GM19025 (cell line): ENCODE results near the gene USP11.
"Not testable (repeated sequence)": the region's sequence is repeated elsewhere in the genome, so short reads cannot be mapped to it uniquely, and the experiment has no call there.

Experiments used
- ATAC-seq: cut with Tn5 transposase; IDR thresholded peaks from one replicate; pipeline ENCODE4 v1.9.1; 2021; ENCODE audit warnings: mild to moderate bottlenecking, low read depth, moderate library complexity; ENCODE audit not compliant: unreplicated experiment

USP11 gene

DNA sequence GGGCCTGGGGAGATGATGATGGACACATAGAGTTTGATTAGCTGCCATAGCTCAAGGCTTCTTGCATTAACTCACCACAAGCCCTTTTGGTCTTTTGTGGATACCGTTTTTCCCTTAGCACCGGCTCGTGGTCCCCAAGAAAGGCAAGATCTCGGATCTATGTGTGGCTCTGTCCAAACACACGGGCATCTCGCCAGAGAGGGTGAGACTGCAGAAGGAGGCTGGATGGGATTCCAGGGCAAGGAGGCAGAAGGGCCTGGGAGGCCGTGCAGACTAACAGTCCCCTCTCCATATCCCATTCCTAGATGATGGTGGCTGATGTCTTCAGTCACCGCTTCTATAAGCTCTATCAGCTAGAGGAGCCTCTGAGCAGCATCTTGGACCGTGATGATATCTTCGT lies 9.5 kb downstream of the USP11 start:
- no peak for ATAC-seq

DNA sequence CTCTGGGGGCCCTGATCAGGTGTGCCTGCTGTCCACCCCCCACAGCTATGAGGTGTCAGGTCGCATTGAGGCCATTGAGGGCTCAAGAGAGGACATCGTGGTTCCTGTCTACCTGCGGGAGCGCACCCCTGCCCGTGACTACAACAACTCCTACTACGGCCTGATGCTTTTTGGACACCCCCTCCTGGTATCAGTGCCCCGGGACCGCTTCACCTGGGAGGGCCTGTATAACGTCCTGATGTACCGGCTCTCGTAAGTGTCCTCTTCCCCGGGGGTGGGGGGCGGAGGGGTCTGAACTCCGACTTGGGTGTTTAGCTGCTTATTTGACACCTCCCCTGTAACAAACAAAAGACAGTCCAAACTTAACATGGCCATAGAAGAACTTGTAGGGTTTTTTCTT lies 10.5 kb downstream of the USP11 start:
- no peak for ATAC-seq

DNA sequence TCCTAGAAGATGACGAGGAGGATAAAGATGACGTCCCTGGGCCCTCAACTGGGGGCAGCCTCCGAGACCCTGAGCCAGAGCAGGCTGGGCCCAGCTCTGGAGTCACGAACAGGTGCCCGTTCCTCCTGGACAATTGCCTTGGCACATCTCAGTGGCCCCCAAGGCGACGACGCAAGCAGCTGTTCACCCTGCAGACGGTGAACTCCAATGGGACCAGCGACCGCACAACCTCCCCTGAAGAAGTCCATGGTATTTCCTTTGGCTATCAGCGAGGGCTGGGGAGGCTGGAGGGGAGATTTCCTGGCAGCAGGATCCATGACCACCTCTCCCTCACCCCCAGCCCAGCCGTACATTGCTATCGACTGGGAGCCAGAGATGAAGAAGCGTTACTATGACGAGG lies 11.9 kb downstream of the USP11 start:
- no peak for ATAC-seq

DNA sequence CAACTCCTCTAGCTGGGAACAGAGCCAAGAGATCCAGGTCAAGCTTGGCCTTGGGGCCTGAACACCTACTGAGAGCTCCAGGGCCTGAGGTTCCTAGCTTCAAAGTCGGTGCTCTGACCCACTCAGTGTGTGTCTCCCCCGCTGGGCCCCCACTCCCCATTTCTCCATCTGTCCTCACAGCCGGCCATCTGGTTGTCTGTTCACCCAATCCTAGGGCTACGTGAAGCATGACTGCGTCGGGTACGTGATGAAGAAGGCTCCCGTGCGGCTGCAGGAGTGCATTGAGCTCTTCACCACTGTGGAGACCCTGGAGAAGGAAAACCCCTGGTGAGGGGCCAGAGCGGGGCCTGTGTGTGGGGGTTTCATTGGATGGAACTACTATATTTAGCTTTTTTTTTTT lies 12.3 kb downstream of the USP11 start:
- no peak for ATAC-seq

DNA sequence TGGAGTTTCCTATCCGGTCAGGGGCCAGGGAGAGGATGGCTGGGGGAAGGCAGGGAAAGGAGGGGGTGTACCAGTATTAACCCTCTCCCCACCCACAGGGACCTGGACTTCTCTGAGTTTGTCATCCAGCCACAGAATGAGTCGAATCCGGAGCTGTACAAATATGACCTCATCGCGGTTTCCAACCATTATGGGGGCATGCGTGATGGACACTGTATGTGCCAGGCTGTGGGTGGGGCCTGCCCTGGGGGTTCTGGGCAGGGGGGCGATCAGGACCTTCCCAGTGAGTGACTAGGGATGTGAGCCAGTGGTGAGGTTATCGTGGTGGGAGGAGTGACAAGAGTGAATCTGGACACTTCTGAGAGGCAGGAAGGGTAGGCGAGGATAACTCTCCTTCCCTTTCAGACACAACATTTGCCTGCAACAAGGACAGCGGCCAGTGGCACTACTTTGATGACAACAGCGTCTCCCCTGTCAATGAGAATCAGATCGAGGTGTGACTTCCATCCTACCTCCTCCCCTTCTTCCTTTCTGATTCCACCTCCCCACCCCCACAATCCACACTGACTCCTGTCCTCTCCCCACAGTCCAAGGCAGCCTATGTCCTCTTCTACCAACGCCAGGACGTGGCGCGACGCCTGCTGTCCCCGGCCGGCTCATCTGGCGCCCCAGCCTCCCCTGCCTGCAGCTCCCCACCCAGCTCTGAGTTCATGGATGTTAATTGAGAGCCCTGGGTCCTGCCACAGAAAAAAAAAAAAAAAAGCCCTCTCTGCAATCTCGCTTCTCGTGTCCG lies 14.6 kb downstream of the USP11 start:
- no peak for ATAC-seq

DNA sequence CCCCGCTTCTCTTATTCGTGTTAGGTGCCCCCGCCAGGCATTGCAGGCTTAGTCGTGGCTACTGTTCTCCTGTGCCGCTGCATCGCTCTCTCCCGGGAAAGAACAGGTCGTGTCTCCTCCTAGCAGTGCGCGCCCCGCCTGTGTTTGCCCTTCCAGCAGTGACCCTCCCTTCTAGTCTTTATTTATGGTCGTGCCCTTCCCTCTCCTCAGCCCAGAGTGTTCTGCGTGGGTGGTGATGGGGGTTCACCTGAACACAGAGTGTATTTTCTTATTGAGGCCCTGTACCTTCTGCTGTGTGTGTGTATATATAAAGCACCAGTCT lies 15.2 kb downstream of the USP11 start:
- ATAC-seq = no peak

DNA sequence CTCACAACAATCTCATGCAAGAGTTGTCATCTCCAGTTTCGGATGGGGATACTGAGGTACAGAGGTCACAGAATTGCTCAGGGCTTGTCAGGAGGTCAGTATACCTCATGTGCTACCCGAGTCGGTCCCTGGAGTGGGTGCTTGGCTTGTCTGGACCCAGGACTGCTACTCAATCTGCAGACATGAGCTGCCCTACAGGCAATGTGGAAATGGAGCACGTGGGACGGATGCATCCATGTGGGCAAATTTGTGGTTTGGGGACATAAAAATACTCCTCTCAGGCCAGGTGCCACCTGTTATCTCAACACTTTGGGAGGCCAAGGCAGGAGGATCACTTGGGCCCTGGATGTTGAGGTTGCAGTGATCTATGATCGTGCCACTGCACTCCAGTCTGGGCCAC lies 15.8 kb downstream of the USP11 start:
- no peak for ATAC-seq

DNA sequence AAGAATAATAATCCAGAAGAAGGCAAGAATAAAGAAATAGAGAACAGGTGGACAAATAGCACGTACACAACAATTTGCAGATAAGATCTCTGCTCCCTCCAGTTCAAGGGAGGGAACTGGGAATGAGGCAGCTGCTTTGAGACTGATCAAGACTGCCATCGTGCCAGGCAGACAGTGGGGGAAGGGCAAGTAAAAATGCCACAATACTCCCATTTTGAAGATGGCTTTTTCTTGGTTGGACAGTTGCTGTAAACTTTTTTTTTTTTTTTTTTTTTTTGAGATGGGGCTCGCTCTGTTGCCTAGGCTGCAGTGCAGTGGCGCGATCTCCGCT lies 17.2 kb downstream of the USP11 start:
- no peak for ATAC-seq

DNA sequence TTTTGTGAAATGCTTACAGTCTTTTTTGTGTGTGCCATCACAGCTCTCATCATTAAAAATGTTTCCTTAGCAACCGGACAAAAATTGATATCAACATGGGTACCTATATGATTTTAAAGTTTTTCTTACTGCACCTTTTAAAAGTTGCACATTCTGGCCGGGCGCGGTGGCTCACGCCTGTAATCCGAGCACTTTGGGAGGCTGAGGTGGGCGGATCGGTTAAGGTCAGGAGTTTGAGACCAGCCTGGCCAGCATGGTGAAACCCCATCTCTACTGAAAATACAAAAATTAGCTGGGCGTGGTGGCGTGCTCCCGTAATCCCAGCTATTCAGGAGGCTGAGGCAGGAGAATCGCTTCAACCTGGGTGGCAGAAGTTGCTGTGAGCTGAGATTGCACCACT lies 24.8 kb downstream of the USP11 start:
- ATAC-seq = not testable (repeated sequence)

DNA sequence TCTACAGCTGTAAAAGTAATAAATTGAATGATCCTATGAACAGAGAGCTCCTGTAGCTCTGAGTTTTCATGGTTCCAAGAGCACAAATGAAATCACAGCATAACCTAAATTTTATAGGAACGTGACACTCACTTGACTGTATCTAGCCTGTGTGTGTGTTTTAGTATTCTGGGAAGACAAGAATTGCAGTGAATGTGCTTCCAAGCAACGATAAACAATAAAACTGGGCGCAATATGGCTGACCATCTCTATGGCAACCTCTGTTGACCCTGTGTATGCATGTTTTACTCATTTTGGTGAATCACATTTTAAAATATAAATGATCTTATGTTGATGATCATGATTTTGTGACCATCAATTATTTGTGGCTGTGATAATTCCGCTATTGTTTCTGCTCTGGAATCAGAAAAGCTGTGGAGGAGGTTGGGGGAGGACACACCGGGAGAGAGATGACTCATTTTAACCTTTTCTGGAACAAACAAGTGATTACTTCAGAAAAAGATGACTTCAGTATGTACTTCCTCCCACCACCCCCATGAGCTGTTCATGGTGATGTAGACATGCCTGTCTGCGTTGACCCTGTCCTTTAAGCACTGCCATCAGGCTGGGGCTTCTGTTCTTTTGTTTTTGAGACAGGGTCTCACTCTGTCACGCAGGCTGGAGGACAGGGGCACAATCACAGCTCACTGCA lies 31.8 kb downstream of the USP11 start:
- no peak for ATAC-seq

DNA sequence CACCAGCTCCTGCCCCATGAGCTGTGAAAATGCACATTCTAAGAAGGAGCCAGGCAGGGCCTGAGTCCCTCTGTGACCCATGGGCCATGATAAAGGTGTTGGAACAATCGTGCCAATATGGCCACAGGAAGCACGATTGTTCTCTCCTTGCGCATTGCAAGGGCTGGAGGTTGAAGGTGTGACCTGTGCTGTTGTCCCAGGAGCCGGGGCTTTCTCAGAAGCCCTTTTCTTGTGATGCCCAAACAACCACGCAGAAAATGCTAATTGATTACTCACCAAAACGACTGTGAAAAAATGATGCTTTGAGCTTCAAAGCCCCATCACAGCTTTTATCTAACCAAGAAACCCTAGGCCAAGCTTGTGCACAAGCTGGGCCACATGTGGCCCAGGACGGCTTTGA lies 33.8 kb downstream of the USP11 start:
- ATAC-seq = no peak

DNA sequence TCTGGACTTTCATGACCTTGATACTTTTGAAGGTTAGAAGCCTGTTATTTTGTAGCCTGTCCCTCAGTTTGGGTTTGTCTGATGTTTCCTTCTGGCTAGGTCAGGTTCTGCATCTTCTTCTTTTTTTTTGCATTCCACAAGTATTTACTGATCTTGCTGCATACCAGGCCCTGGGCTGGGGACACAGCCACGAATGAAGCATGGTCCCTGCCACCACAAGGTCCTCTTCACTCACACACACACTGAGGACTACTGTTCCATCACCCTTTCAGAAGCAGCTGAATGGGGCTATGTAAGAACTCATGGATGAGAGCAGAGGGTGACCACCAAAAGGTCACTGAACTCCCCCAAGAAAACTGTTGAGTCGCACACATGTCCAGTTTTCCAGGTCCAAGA lies 39.2 kb downstream of the USP11 start:
- no peak for ATAC-seq

DNA sequence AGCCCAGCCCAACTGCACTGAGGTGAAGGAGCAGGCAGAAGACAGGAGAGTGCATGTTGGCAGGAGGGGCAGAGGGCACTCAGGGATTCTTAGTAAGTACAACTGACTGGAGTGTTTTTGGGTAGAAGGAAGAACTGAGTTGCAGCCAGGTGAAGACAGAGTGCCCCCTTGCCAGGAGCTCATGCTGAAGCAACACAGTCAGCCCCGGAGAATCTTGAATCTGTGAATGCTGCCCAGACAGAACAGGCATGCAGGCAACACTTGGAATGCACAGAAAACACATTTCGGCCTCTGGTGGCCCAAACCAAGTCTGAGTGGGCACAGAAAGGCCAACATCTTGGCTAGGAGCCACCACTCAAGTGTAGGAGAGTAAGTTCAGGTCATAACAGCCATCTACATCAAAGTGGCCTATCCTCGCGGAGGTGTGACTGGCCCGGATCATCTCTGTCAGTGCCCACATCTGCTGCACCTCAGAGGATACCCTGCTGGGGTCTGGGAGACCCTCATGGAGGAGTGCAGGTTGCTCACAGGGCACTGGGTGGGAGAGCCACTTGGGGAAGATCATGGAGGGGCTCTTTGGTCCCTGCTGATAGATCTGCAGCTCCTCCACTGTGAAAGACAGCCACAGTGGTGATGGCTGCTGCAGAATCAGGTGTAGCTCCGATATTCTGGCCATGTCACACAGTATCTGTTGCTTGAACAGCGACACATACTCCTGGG lies 40.4 kb downstream of the USP11 start:
- ATAC-seq = no peak

DNA sequence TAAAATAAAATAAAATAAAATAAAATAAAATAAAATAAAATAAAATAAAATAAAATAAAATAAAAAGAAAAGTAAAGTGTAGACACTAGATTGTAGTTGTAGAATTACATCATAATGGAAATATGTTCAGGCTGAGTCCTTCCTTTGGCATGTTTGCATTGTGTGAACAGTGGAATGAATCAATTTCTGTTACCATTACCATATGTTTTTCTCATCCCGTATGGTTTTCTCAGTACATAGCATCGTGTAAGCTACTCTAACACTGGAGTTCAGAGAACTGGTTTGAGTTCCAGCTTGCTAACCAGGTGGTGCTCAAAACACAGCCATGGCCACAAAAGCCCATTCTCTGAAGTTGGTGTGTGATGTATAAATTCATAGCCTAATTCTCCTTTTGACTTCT lies 45.9 kb downstream of the USP11 start:
- ATAC-seq = no peak

DNA sequence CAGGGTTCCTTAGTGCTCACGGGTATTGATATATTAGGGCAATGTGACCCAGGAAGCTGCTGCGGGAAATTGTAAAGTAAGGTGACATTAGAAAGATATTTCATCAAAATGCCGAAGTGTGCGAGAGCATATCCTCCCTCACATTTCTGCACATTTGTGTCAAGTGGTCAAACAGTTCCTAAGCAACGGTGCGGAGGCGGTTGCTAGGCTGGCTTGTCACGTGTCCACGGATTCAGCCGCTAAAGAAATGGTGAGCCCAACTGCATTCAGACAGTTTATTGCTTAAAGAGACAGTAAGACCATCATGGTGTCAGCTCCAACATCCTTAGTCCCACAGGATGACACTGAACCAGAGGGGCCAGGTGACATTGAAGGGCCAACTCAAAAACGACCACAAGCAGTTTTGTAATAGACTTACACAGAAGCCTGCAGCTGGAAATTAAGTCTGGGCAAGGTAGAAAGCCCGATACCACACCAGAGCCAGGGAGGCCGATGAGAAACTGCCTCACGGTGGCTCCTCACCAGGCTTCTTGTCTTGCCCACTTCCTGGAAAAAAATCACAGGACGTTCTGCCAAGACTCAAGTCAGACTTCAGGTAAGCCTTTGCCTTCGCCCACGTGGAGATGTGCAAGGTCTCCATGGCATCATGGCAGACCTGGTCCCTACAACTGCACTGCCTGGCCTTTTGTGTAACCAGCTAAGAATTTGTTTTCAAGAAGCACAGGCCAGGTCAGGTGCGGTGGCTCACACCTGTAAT lies 50.4 kb downstream of the USP11 start:
- no peak for ATAC-seq

DNA sequence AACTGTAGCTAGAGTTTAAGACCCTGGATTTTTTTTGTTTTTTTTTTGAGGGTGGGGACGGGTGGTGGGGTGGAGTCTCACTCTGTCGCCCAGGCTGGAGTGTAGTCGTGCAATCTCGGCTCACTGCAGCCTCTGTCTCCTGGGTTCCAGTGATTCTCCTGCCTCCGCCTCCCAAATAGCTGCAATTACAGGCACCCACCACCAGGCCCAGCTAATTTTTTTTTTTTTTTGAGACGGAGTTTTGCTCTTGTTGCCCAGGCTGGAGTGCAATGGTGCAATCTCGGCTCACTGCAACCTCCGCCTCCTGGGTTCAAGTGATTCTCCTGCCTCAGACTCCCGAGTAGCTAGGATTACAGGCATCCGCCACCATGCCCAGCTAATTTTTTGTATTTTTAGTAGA lies 51.8 kb downstream of the USP11 start:
- not testable (repeated sequence) for ATAC-seq

DNA sequence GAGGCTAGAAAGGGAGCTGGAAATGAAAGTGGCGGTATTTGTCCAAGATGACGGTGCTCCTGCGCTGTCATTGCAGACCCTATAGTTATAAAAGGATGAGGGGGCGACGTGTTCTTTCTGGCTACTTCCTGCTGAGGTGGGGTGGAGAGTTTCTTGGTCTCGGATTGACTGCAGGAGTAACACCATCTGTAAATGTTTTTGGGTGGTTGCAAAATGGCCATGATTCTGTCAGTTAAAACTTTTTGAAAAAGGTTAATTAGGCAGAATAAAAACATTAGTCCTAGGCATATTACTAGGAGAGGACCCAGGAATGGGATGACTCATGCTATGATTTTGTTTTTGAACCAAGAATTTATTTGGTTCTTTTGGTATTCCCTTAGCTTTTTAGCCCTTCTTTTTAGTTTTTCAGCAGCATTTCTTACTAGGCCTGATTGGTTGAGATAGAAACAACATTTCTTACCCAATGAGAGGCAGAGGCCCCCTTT lies 53.1 kb downstream of the USP11 start:
- no peak for ATAC-seq

DNA sequence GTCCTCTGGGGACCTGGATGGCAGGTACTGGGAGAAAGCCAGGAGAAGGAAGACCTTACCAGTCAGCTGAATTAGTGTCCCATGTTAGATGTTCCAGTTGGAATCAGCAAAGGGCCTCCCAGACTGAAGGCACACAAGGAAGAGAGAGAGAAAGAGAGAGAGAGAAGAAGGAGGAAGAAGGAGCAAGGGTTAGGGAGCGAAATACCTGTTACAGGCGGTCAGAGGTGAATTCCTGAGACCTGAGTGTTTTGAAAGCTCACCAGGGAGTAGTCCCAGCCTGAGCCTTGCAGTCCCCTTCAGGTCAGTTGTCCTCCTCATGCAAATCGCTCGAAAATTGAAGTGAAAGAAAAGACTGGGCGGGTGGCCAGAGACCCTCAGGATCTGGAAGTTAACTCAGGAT lies 60.3 kb downstream of the USP11 start:
- ATAC-seq = no peak

DNA sequence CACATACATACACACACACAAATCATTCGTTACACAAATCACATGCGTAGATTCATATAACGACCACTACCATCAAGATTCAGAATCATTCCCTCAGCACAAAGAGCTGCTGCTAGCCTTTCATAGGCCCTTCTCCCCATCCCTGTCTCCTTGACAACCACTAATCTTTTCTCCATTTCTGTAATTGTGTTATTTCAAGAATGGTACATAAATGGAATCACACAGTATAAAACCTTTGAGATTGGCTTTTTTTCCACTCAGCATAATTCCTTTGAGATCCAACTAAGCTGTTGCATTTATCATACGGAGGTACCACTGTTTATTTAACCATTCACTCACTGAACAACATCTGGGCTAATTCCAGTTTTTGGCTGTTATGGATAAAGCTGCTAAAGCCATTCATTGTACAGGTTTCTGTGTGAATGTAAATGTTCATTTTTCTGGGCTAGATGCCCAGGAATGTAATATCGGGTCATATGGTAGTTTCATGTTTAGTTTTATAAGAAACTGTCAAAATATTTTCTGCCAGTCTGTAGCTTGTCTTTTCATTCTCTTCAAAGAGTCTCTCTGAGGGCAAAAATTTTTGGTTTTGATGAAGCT lies 64.1 kb downstream of the USP11 start:
- ATAC-seq = no peak

DNA sequence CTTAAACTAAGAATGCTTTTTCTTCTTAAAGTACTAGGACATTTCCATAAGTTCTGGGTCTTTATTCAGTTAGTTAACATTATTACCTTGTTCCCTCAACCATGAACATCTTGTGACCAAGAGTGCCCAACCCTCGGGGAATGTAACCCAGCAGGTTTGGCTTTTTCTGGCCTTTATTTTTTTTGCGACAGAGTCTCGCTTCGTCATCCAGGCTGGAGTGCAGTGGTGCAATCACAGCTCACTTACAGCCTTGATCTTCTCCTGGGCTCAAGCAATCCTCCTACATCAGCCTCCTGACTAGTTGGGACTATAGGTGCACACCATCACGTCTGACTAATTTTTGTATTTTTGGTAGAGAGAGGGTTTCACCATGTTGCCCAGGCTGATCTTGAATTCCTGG lies 65.1 kb downstream of the USP11 start:
- no peak for ATAC-seq
